Measurements from ENCODE around the gene CTBP1. TPM values are rescaled to one million over a fixed set of nuclear protein-coding genes. Genes with fewer than 3 reads are reported as not detected.

CTBP1 gene
- total and polyA plus RNA-seq, 2 experiments from 2014 or later, result 74.0 to 192 TPM

- H3K4me3 Mint-ChIP-seq, result no peak overlapping the region
- ATAC-seq (no peak), DNase-seq (ENCODE audit: low spot score) (no peak)
- H4K20me1 ChIP-seq (replicated peaks; ENCODE audit: insufficient read depth), result no peaks in the 10 kb centered on the region
- TF ChIP-seq POLR2AphosphoS5 (IDR thresholded peaks at IDR 0.05; ENCODE audit: low read depth) (no peak), NANOG (IDR thresholded peaks at IDR 0.05; ENCODE audit: borderline replicate concordance) (no peak), JUNB (IDR thresholded peaks at IDR 0.05; ENCODE audit: unreplicated experiment) (no peak)
- H3K79me2 ChIP-seq (replicated peaks; ENCODE audit: insufficient read depth), result no peaks in the 10 kb centered on the region
- H3K4me1 Mint-ChIP-seq, result no peaks in the 10 kb centered on the region
- no peak overlapping the region for H2AFZ ChIP-seq
- H3K27ac ChIP-seq (ENCODE audit: low read depth), result no peak overlapping the region
- H3K27me3 ChIP-seq (ENCODE audit: insufficient read depth), result no peaks in the 10 kb centered on the region
- H3K4me2 ChIP-seq, result no peak overlapping the region
- H3K36me3 ChIP-seq (ENCODE audit: insufficient read depth), result peaks cover 15% of the 10 kb centered on the region
- H3K9me2 ChIP-seq (ENCODE audit: insufficient read depth), result no peaks in the 10 kb centered on the region
- H3K4me1 ChIP-seq (ENCODE audit: insufficient read depth), result no peaks in the 10 kb centered on the region
- peaks cover 63% of the 10 kb centered on the region for H3K36me3 Mint-ChIP-seq (ENCODE audit: low read depth)
- H3K27me3 Mint-ChIP-seq (ENCODE audit: insufficient read depth, low read depth, poor library complexity), result peaks cover 13% of the 10 kb centered on the region
- H3K27ac Mint-ChIP-seq, result no peak overlapping the region
- no peaks in the 10 kb centered on the region for H3K9me3 Mint-ChIP-seq
- H3K4me3 ChIP-seq, result no peak overlapping the region
- 0 out of 2 replicates have a peak, but pooled peaks cover 3% of the 10 kb centered on the region for H3F3A ChIP-seq (replicated peaks; ENCODE audit: low read depth)
Observed at GRCh38 chr4:1225272-1226143, 23.4 kb downstream of the CTBP1 start.

GRCh38 chr4:1223841-1224809, 24.8 kb downstream of the CTBP1 start:
- Histone ChIP-seq H3K4me1 (ENCODE audit: insufficient read depth) (no peaks in the 10 kb centered on the region), H3K79me2 (replicated peaks; ENCODE audit: insufficient read depth) (no peaks in the 10 kb centered on the region; the same call in 1 of the 2 replicates), H3F3A (replicated peaks; ENCODE audit: low read depth) (0 out of 2 replicates have a peak, but pooled peaks cover 3% of the 10 kb centered on the region), H4K20me1 (replicated peaks; ENCODE audit: insufficient read depth) (no peaks in the 10 kb centered on the region), H3K9me2 (ENCODE audit: insufficient read depth) (no peaks in the 10 kb centered on the region), H3K27ac (ENCODE audit: low read depth) (no peak overlapping the region), H3K36me3 (ENCODE audit: insufficient read depth) (peaks cover 15% of the 10 kb centered on the region), H3K4me3 (no peak overlapping the region), H3K4me2 (no peak overlapping the region), H3K27me3 (ENCODE audit: insufficient read depth) (no peaks in the 10 kb centered on the region), H2AFZ (no peak overlapping the region)
- H3K27me3 Mint-ChIP-seq (ENCODE audit: insufficient read depth, low read depth, poor library complexity), result peaks cover 13% of the 10 kb centered on the region
- H3K27ac Mint-ChIP-seq, result no peak overlapping the region; the same call in 1 of the 2 replicates
- no peaks in the 10 kb centered on the region for H3K9me3 Mint-ChIP-seq
- no peak overlapping the region for H3K4me3 Mint-ChIP-seq
- H3K4me1 Mint-ChIP-seq, result no peaks in the 10 kb centered on the region; the same call in 2 of the 3 replicates
- TF ChIP-seq CREB1 (CRISPR knock-in tag; IDR thresholded peaks at IDR 0.05; ENCODE audit: low read depth) (no peak), ZNF331 (CRISPR knock-in tag; IDR thresholded peaks at IDR 0.05; ENCODE audit: low read depth) (no peak)
- DNase-seq (ENCODE audit: low spot score), result no peak
- peaks cover 59% of the 10 kb centered on the region for H3K36me3 Mint-ChIP-seq (ENCODE audit: low read depth)
- ATAC-seq, result no peak

- Mint-ChIP-seq H3K27ac (no peak overlapping the region), H3K27me3 (ENCODE audit: insufficient read depth, low read depth, poor library complexity) (peaks cover 11% of the 10 kb centered on the region), H3K4me1 (no peaks in the 10 kb centered on the region; the same call in 2 of the 3 replicates), H3K9me3 (no peaks in the 10 kb centered on the region), H3K4me3 (no peak overlapping the region), H3K36me3 (ENCODE audit: low read depth) (peaks cover 55% of the 10 kb centered on the region)
- H3K27me3 ChIP-seq (ENCODE audit: insufficient read depth), result no peaks in the 10 kb centered on the region
- no peak overlapping the region for H2AFZ ChIP-seq
- H3K4me1 ChIP-seq (ENCODE audit: insufficient read depth), result no peaks in the 10 kb centered on the region
- H4K20me1 ChIP-seq (replicated peaks; ENCODE audit: insufficient read depth), result peaks cover 4% of the 10 kb centered on the region; the same call in 1 of the 2 replicates
- H3K36me3 ChIP-seq (ENCODE audit: insufficient read depth), result peaks cover 15% of the 10 kb centered on the region
- DNase-seq (ENCODE audit: low spot score) (no peak), ATAC-seq (peak; percentile 15; the same call in 1 of the 3 replicates)
- no peaks in the 10 kb centered on the region for H3K9me2 ChIP-seq (ENCODE audit: insufficient read depth)
- no peaks in the 10 kb centered on the region; the same call in 1 of the 2 replicates for H3K79me2 ChIP-seq (replicated peaks; ENCODE audit: insufficient read depth)
- no peak overlapping the region for H3K27ac ChIP-seq (ENCODE audit: low read depth)
- TF ChIP-seq JUNB (IDR thresholded peaks at IDR 0.05; ENCODE audit: unreplicated experiment) (no peak), POLR2AphosphoS5 (IDR thresholded peaks at IDR 0.05; ENCODE audit: low read depth) (0 out of 2 replicates have a peak, but pooled peaks have one; percentile 18), NANOG (IDR thresholded peaks at IDR 0.05; ENCODE audit: borderline replicate concordance) (no peak)
- no peak overlapping the region for H3K4me3 ChIP-seq
- H3F3A ChIP-seq (replicated peaks; ENCODE audit: low read depth), result 0 out of 2 replicates have a peak, but pooled peaks cover 3% of the 10 kb centered on the region
- H3K4me2 ChIP-seq, result no peak overlapping the region
Observed at GRCh38 chr4:1222938-1223690, 25.8 kb downstream of the CTBP1 start.

Measured in GM23338 (cell line).